K562 (cell line): ENCODE data around the gene FGF23. TPM values are rescaled to one million over a fixed set of nuclear protein-coding genes. Genes with fewer than 3 reads are reported as not detected.

ENCODE experiments used
- ARHGAP35 ChIP-seq: fragments of 450-650 bp; IDR thresholded peaks from 2 replicates; pipeline ENCODE4 v1.6.1; 2018; ENCODE audit not compliant: partially characterized antibody
- ATF1 ChIP-seq, 2 experiments: fragments of 450-650 bp in 1 of 2; IDR thresholded peaks; 2 replicates each; pipeline ENCODE4 v1.6.1; 2016; ENCODE audit warnings: missing compliant biosample characterization in 1 of 2, missing genetic modification characterization in 1 of 2
- CHD7 ChIP-seq: fragments of 200-600 bp; sonication (generic); IDR thresholded peaks from one replicate; pipeline ENCODE4 v1.6.1; 2012; ENCODE audit warnings: mild to moderate bottlenecking, low read depth, low read length, inconsistent platforms
- DDX20 ChIP-seq: fragments of 450-650 bp; IDR thresholded peaks from 2 replicates; pipeline ENCODE4 v1.6.1; 2016; ENCODE audit warnings: missing genetic modification characterization, low read depth, mild to moderate bottlenecking, missing compliant biosample characterization, moderate library complexity
- GATAD2A ChIP-seq: fragments of 450-650 bp; IDR thresholded peaks from 2 replicates; pipeline ENCODE4 v1.6.1; 2017
- PATZ1 ChIP-seq: fragments of 250-450 bp; sonication (Bioruptor Pico); IDR thresholded peaks from 2 replicates; pipeline ENCODE4 v1.5.0; 2020; ENCODE audit warnings: mild to moderate bottlenecking, borderline replicate concordance
- POLR2AphosphoS2 ChIP-seq: IDR thresholded peaks from 2 replicates; pipeline ENCODE4 v1.6.1; 2012; ENCODE audit warnings: low read length, improper control_type of control experiment
- PURB ChIP-seq: sonication (generic); formaldehyde crosslinking; IDR thresholded peaks from 2 replicates; pipeline ENCODE4 v1.9.0; 2021; ENCODE audit warnings: low read depth, mild to moderate bottlenecking, missing genetic modification reagents
- RNF2 ChIP-seq: sonication (generic); IDR thresholded peaks from 2 replicates; pipeline ENCODE4 v1.6.1; 2016
- TCF3 ChIP-seq: sonication (generic); formaldehyde crosslinking; IDR thresholded peaks from 2 replicates; pipeline ENCODE4 v1.4.0; 2020; ENCODE audit warnings: mild to moderate bottlenecking, missing genetic modification reagents
- THAP12 ChIP-seq: fragments of 250-450 bp; sonication (Bioruptor Pico); IDR thresholded peaks from 2 replicates; pipeline ENCODE4 v1.9.0; 2021; ENCODE audit warnings: mild to moderate bottlenecking, inconsistent platforms
- TRIM28 ChIP-seq: fragments of 450-650 bp; IDR thresholded peaks from 2 replicates; pipeline ENCODE4 v1.6.1; 2017
- ZNF134 ChIP-seq: fragments of 250-450 bp; sonication (Bioruptor Pico); conservative IDR thresholded peaks from 2 replicates; pipeline ENCODE4 v1.4.0; 2020
- ZNF165 ChIP-seq: fragments of 250-450 bp; sonication (Bioruptor Pico); IDR thresholded peaks from 2 replicates; pipeline ENCODE4 v1.4.0; 2020; ENCODE audit warnings: borderline replicate concordance
- polyA plus RNA-seq, 8 experiments: library from polyadenylated mRNA; depleted of rRNA in 4 of 8; stranded (reverse) in 5 of 8; unstranded in 3 of 8; fragments of >200 nt; fragmentation: Nextera tagmentation in 2 of 8; fragmentation: Illumina TruSeq in 1 of 8; extraction: Ambion mirVana in 2 of 8; extraction: Trizol in 1 of 8; gene quantifications; 2 replicates each; pipeline versions ENCODE4 v1.2.1 to v1.2.3, GENCODE V29; 2011 to 2014; ENCODE audit warnings: inconsistent platforms in 1 of 8, missing spikeins in 1 of 8
- total RNA-seq, 7 experiments: library from RNA; depleted of rRNA in 6 of 7; stranded (reverse); fragments of >200 nt in 6 of 7; fragmentation: Illumina TruSeq in 2 of 7; extraction: Trizol in 2 of 7; gene quantifications; 2 replicates each; pipeline versions ENCODE4 v1.2.1 to v1.2.3, GENCODE V29; 2011 to 2021; ENCODE audit warnings: low replicate concordance in 1 of 7

Gene FGF23
- total and polyA plus RNA-seq, 9 of the 15 experiments (the other 6 are each of a cell fraction or from before 2014, with no cell fraction given) = 0.38 TPM; not detected in 8

GRCh38 chr12:4388662-4389061 is 9.2 kb upstream of the FGF23 start (continued):
- TF ChIP-seq PATZ1 (CRISPR knock-in tag) (no peak), DDX20 (tag) (no peak), RNF2 (0 out of 2 replicates have a peak, but pooled peaks have one; percentile 45), PURB (CRISPR knock-in tag) (no peak), GATAD2A (peak; percentile 95), THAP12 (CRISPR knock-in tag) (no peak), ZNF165 (no peak), CHD7 (no peak), ATF1 (CRISPR knock-in tag; IDR thresholded peaks at IDR 0.05) (no peak), ATF1 (tag; IDR thresholded peaks at IDR 0.05) (0 out of 2 replicates have a peak, but pooled peaks have one; percentile 18), TRIM28 (no peak), ARHGAP35 (no peak), ZNF134 (CRISPR knock-in tag) (no peak), TCF3 (peak; percentile 85), POLR2AphosphoS2 (no peak)
